ENCODE results near the gene STAMBP.

GRCh38 chr2:73818296-73818695 lies 10.5 kb upstream of the STAMBP start:
- no peak for TF ChIP-seq CTCF (IDR thresholded peaks at IDR 0.05; ENCODE audit: low read depth, low read length, missing input control)
- no peak for TF ChIP-seq MAX (IDR thresholded peaks at IDR 0.05)
- TF ChIP-seq ATF3 (IDR thresholded peaks at IDR 0.05): no peak
- no peak for TF ChIP-seq REST (IDR thresholded peaks at IDR 0.05)
- TF ChIP-seq HNF4G (IDR thresholded peaks at IDR 0.05): no peak
- TF ChIP-seq GABPA (IDR thresholded peaks at IDR 0.05 in 1 of 2, conservative IDR thresholded peaks at IDR 0.05 in 1 of 2): no peak
